BLaER1 treated with 17β-estradiol and CSF1 and Interleukin-3, amounts not matched to agents 10 nM and 100 nM (cell line): ENCODE data around the gene APOM.
A peak's percentile ranks its signal among the peaks of the same experiment; 100 is the strongest.

Experiments
- H3K27ac ChIP-seq, 11 experiments: shearing (Covaris generic); formaldehyde crosslinking; 2 replicates each; pipeline ENCODE4 v1.8.1; 2022
- H3K27me3 ChIP-seq, 11 experiments: shearing (Covaris generic); formaldehyde crosslinking; 2 replicates each; pipeline ENCODE4 v1.8.1; 2022
- H3K36me3 ChIP-seq, 11 experiments: shearing (Covaris generic); formaldehyde crosslinking; 2 replicates each; pipeline ENCODE4 v1.8.1; 2022
- H3K4me1 ChIP-seq, 10 experiments: shearing (Covaris generic); formaldehyde crosslinking; 2 replicates each; pipeline ENCODE4 v1.8.1; 2022
- H3K4me2 ChIP-seq, 11 experiments: shearing (Covaris generic); formaldehyde crosslinking; 2 replicates each; pipeline ENCODE4 v1.8.1; 2022
- H3K4me3 ChIP-seq, 10 experiments: shearing (Covaris generic); formaldehyde crosslinking; 2 replicates each; pipeline ENCODE4 v1.8.1; 2022
- H3K9ac ChIP-seq, 11 experiments: shearing (Covaris generic); formaldehyde crosslinking; 2 replicates each; pipeline ENCODE4 v1.8.1; 2022
- H3K9me3 ChIP-seq, 11 experiments: shearing (Covaris generic); formaldehyde crosslinking; replicated peaks in 1 of 11; 2 replicates each; pipeline ENCODE4 v1.8.1; 2022
- H4K20me1 ChIP-seq, 11 experiments: shearing (Covaris generic); formaldehyde crosslinking; 2 replicates each; pipeline ENCODE4 v1.8.1; 2022
- Cebpa-rat ChIP-seq, 11 experiments: shearing (Covaris generic); IDR thresholded peaks; 2 replicates each; pipeline ENCODE4 v1.8.1; 2022

APOM gene

DNA sequence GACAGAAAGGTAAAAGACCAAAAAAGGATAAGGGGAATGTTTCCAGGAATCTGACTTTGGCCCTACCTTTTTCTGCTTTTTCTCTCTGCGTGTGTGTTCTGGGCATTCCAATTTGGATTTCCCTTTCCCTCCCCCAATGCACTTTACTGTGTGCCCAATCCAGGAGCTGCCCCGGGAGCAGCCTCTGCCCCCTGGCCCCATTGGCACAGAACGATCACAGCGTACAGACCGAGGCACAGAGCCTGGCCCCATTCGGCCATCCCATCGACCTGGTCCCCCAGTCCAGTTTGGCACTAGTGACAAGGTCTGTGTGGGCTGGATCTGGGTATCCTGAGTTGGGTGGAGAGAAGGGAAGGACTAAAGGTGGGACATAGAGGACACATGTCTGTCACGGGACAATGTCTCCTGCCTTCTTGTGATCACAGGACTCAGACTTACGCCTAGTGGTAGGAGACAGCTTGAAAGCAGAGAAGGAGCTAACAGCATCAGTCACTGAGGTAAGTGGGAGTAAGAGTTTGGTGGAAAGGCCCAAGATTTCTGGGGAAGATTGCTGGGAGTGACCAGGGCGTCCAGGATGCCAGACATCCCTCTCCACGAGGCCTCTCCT is 20.6 kb upstream of the APOM start:
- peaks cover 66 to 98% (median 96%) of the 10 kb centered on the region in 11 experiments; a peak in 21 of 22 replicates for H4K20me1 ChIP-seq
- TF ChIP-seq Cebpa-rat (IDR thresholded peaks at IDR 0.05) = no peak
- H3K27ac ChIP-seq = no peak overlapping the region

GRCh38 chr6:31636698-31637596 is 18.7 kb upstream of the APOM start:
- Histone ChIP-seq H3K4me3 (no peak overlapping the region), H3K27me3 (no peaks in the 10 kb centered on the region), H3K27ac (no peak overlapping the region), H3K9me3 (no peaks in the 10 kb centered on the region), H3K9ac (0 out of 22 replicates have a peak overlapping the region, but pooled peaks of 1 of the 11 experiments have one; percentile 15), H3K36me3 (peaks cover 98 to 99% (median 98%) of the 10 kb centered on the region in 11 experiments), H3K4me2 (peak overlapping the region in 2 of 11 experiments; percentile 30 to 36; a peak in 2 of 22 replicates), H3K4me1 (peaks cover 8 to 23% (median 12%) of the 10 kb centered on the region in 10 experiments; a peak in 14 of 20 replicates), H4K20me1 (peaks cover 56 to 98% (median 95%) of the 10 kb centered on the region in 11 experiments; a peak in 21 of 22 replicates)
- TF ChIP-seq Cebpa-rat (IDR thresholded peaks at IDR 0.05) = no peak

More for the DNA sequence above, 20.6 kb upstream of the APOM start:
- Histone ChIP-seq H3K9ac (peak overlapping the region in 4 of 11 experiments; percentile 16 to 28 (median 22); a peak in 4 of 22 replicates), H3K4me2 (no peak overlapping the region), H3K9me3 (no peaks in the 10 kb centered on the region), H3K36me3 (peaks cover 98 to 99% (median 98%) of the 10 kb centered on the region in 11 experiments), H3K4me1 (peaks cover 8 to 16% (median 11%) of the 10 kb centered on the region in 10 experiments; a peak in 14 of 20 replicates), H3K27me3 (no peaks in the 10 kb centered on the region), H3K4me3 (no peak overlapping the region)

- H3K9me3 ChIP-seq = no peaks in the 10 kb centered on the region
- H4K20me1 ChIP-seq = peaks cover 39 to 94% (median 83%) of the 10 kb centered on the region in 11 experiments; a peak in 21 of 22 replicates
- H3K4me2 ChIP-seq = peak overlapping the region in 3 of 11 experiments; percentile 29 to 45 (median 42); a peak in 4 of 22 replicates
- H3K9ac ChIP-seq = peak overlapping the region in 2 of 11 experiments; percentile 8 to 12; a peak in 2 of 22 replicates
- peak overlapping the region in 5 of 11 experiments; percentile 1 to 39 (median 17); a peak in 5 of 22 replicates for H3K27ac ChIP-seq
- TF ChIP-seq Cebpa-rat (IDR thresholded peaks at IDR 0.05) = no peak
- H3K27me3 ChIP-seq = no peaks in the 10 kb centered on the region
- H3K36me3 ChIP-seq = peaks cover 96 to 99% (median 97%) of the 10 kb centered on the region in 11 experiments
- peaks cover 8 to 23% (median 12%) of the 10 kb centered on the region in 10 experiments; a peak in 14 of 20 replicates for H3K4me1 ChIP-seq
- no peak overlapping the region for H3K4me3 ChIP-seq
Observed at GRCh38 chr6:31639043-31639442, 16.7 kb upstream of the APOM start.

GRCh38 chr6:31639449-31639861 is 16.2 kb upstream of the APOM start:
- Histone ChIP-seq H3K9ac (peak overlapping the region in 6 of 11 experiments; percentile 1 to 51 (median 8); a peak in 5 of 22 replicates), H3K27ac (peak overlapping the region in 6 of 11 experiments; percentile 1 to 39 (median 14); a peak in 6 of 22 replicates), H3K4me1 (peaks cover 8 to 23% (median 12%) of the 10 kb centered on the region in 10 experiments; a peak in 14 of 20 replicates), H3K4me3 (no peak overlapping the region), H3K4me2 (peak overlapping the region in 5 of 11 experiments; percentile 10 to 45 (median 29); a peak in 6 of 22 replicates), H4K20me1 (peaks cover 37 to 94% (median 83%) of the 10 kb centered on the region in 11 experiments; a peak in 21 of 22 replicates), H3K27me3 (no peaks in the 10 kb centered on the region), H3K36me3 (peaks cover 96 to 99% (median 97%) of the 10 kb centered on the region in 11 experiments), H3K9me3 (no peaks in the 10 kb centered on the region)
- TF ChIP-seq Cebpa-rat (IDR thresholded peaks at IDR 0.05) = no peak

- Histone ChIP-seq H3K27me3 (no peaks in the 10 kb centered on the region), H4K20me1 (peaks cover 33 to 93% (median 79%) of the 10 kb centered on the region in 11 experiments; a peak in 21 of 22 replicates), H3K4me1 (peaks cover 8 to 23% (median 12%) of the 10 kb centered on the region in 10 experiments; a peak in 14 of 20 replicates), H3K27ac (peak overlapping the region in 2 of 11 experiments; percentile 10 to 39; a peak in 2 of 22 replicates), H3K36me3 (peaks cover 96 to 99% (median 97%) of the 10 kb centered on the region in 11 experiments), H3K4me3 (no peak overlapping the region), H3K4me2 (peak overlapping the region in 1 of 11 experiments; percentile 42; a peak in 1 of 22 replicates), H3K9ac (peak overlapping the region in 5 of 11 experiments; percentile 1 to 34 (median 8); a peak in 2 of 22 replicates), H3K9me3 (no peaks in the 10 kb centered on the region)
- no peak for TF ChIP-seq Cebpa-rat (IDR thresholded peaks at IDR 0.05)
Observed at GRCh38 chr6:31640612-31641011, 15.1 kb upstream of the APOM start.

- Histone ChIP-seq H3K4me1 (peaks cover 8 to 23% (median 12%) of the 10 kb centered on the region in 10 experiments; a peak in 14 of 20 replicates), H3K36me3 (peaks cover 96 to 99% (median 97%) of the 10 kb centered on the region in 11 experiments), H3K4me3 (no peak overlapping the region), H3K9me3 (no peaks in the 10 kb centered on the region), H3K27me3 (no peaks in the 10 kb centered on the region), H3K9ac (peak overlapping the region in 3 of 11 experiments; percentile 12 to 22 (median 15); a peak in 3 of 22 replicates), H3K4me2 (no peak overlapping the region), H3K27ac (no peak overlapping the region), H4K20me1 (peaks cover 26 to 91% (median 78%) of the 10 kb centered on the region in 11 experiments; a peak in 21 of 22 replicates)
- TF ChIP-seq Cebpa-rat (IDR thresholded peaks at IDR 0.05) = no peak
Observed at GRCh38 chr6:31641370-31641769, 14.3 kb upstream of the APOM start.

DNA sequence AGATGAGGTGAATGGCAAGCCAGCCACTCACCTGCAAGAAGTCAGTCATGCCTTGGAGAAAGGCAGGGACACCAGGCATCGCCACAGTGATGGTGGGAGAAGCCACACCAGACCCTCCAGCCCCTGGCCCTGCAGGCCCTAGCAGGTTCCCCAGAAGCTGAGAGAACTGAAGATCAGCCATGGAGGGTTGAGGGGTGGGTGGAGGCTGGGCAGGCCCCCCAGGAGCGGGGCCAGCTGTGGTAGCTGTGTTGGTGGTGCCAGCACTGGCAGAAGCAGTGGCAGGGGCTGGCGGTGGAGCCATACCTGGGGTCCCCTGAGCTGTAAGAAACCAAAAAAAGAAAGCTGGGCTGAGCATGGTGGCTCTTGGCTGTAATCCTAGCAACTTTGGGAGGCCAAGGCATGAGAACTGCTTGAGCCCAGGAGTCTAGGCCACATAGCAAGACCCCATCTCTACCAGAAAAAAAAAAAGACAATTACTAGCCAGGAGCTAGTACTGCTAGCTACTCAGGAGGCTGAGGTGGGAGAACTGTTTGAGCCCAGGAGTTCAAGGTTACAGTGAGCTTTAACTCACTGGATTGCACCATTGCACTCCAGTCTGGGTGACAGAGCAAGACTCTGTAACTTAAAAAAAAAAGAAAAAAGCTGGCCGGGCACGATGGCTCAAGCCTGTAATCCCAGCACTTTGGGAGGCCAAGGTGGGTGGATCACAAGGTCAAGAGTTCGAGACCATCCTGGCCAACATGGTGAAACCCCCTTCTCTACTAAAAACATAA is 12.7 kb upstream of the APOM start:
- no peak for TF ChIP-seq Cebpa-rat (IDR thresholded peaks at IDR 0.05)
- H3K4me3 ChIP-seq = no peak overlapping the region
- H3K36me3 ChIP-seq = peaks cover 95 to 100% (median 98%) of the 10 kb centered on the region in 11 experiments
- H3K9me3 ChIP-seq = no peaks in the 10 kb centered on the region
- no peak overlapping the region for H3K4me2 ChIP-seq
- H3K9ac ChIP-seq = peak overlapping the region in 5 of 11 experiments; percentile 14 to 33 (median 22); a peak in 4 of 22 replicates
- peaks cover 17 to 80% (median 65%) of the 10 kb centered on the region in 11 experiments; a peak in 21 of 22 replicates for H4K20me1 ChIP-seq
- peaks cover 0 to 23% (median 12%) of the 10 kb centered on the region in 10 experiments; a peak in 11 of 20 replicates for H3K4me1 ChIP-seq
- H3K27me3 ChIP-seq = no peaks in the 10 kb centered on the region
- no peak overlapping the region for H3K27ac ChIP-seq
